Spinal cord (tissue), 10 donors: Measurements from ENCODE around the gene KCNQ1. TPM values are rescaled to one million over a fixed set of nuclear protein-coding genes. Genes with fewer than 3 reads are reported as not detected.

Source experiments
- DNase-seq, 6 donors: peaks; one replicate each; pipeline versions ENCODE4 v3.0.0 to v3.0.0-alpha.2; 2013 to 2015; ENCODE audit warnings: low spot score in 6 of 6, low read depth in 4 of 6
- H3K27ac ChIP-seq: one replicate; pipeline ENCODE4 v1.5.1; 2013; ENCODE audit warnings: low read depth, low read length, control low read depth
- H3K27me3 ChIP-seq: one replicate; pipeline ENCODE4 v1.6.1; 2013; ENCODE audit warnings: low read length; ENCODE audit not compliant: control insufficient read depth, insufficient read depth
- H3K36me3 ChIP-seq: one replicate; pipeline ENCODE4 v1.6.1; 2013; ENCODE audit warnings: low read length; ENCODE audit not compliant: control insufficient read depth, insufficient read depth
- H3K4me1 ChIP-seq: one replicate; pipeline ENCODE4 v1.6.1; 2013; ENCODE audit warnings: low read length; ENCODE audit not compliant: control insufficient read depth, insufficient read depth
- H3K4me3 ChIP-seq: one replicate; pipeline ENCODE4 v1.5.1; 2013; ENCODE audit warnings: low read depth, low read length, control low read depth
- H3K9me3 ChIP-seq: one replicate; pipeline ENCODE4 v1.6.1; 2013; ENCODE audit warnings: low read length; ENCODE audit not compliant: control insufficient read depth, insufficient read depth
- WGBS: methylation state at CpG from one replicate; pipeline ENCODE4 v1.1.5; 2013; ENCODE audit warnings: missing lambda C conversion rate; ENCODE audit not compliant: insufficient coverage; 5-methylcytosine and 5-hydroxymethylcytosine counted together
- polyA plus RNA-seq, 2 donors: library from polyadenylated mRNA; unstranded; fragments of 120-200 nt; gene quantifications; one replicate each; pipeline ENCODE4 v1.2.1, GENCODE V29; 2013; ENCODE audit not compliant: insufficient read length in 2 of 2
- total RNA-seq, 2 donors: library from RNA; depleted of rRNA in 1 of 2; stranded (reverse); fragments of 120-200 nt in 1 of 2; fragments of >200 nt in 1 of 2; gene quantifications; one replicate each; pipeline versions ENCODE4 v1.2.3 to v1.2.4, GENCODE V29; 2013 to 2014
- donor health status: healthy.

The KCNQ1 gene
- total and polyA plus RNA-seq, 4 donors = 0.83 to 3.1 (median 2.1) TPM

DNA sequence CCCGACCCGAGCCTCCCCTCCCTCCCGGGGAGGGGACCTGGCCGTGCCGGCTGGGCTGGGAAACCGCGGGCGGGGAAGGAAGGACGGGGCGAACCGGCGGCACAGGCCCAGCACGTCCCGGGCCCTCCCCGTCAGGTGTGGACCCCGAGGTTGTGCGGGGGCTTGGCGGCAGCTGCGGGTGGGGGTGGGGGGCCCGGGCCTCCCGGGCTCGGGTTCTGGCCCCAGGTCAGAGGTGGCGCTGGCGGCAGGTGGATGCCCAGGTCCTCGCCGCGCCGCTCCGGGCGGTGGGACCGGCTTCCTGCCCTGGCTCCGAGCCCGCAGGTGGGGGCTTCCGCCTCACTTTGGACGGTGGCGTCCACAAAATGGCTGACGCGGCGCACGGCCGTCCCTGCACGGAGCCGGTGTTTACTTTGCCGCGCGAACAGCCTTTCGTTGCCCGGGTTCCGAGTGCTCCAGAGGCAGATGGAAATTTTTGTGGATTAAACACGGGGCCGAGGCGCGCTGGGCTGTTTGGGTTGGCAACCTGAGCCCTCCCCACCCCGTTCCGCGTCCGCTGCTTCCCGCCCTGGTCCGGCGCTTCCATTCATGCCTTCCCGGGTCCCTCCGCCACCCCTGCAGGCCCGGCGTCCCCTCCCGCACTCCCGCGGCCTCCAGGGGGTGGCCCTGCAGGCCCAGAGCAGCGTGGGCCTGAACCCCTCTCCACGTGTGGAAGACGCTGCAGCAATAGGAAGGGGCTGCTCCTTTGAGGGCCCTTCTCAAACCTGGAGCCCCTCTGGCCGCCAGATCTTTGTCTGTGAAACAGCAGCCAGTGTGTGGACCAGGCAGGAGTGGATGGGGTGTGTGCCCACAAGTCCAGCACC lies 346.9 kb downstream of the KCNQ1 start:
- Histone ChIP-seq H3K4me1 (peaks cover 52% of the 10 kb centered on the region), H3K4me3 (peak overlapping the region; percentile 31), H3K27me3 (peaks cover 14% of the 10 kb centered on the region), H3K36me3 (no peaks in the 10 kb centered on the region), H3K9me3 (no peaks in the 10 kb centered on the region), H3K27ac (no peak overlapping the region)
- whole genome bisulfite sequencing = 17% methylated on average over 68 of the region's 71 CpGs
- DNase-seq = peak in 2 of 6 donors; percentile 35 to 42

DNA sequence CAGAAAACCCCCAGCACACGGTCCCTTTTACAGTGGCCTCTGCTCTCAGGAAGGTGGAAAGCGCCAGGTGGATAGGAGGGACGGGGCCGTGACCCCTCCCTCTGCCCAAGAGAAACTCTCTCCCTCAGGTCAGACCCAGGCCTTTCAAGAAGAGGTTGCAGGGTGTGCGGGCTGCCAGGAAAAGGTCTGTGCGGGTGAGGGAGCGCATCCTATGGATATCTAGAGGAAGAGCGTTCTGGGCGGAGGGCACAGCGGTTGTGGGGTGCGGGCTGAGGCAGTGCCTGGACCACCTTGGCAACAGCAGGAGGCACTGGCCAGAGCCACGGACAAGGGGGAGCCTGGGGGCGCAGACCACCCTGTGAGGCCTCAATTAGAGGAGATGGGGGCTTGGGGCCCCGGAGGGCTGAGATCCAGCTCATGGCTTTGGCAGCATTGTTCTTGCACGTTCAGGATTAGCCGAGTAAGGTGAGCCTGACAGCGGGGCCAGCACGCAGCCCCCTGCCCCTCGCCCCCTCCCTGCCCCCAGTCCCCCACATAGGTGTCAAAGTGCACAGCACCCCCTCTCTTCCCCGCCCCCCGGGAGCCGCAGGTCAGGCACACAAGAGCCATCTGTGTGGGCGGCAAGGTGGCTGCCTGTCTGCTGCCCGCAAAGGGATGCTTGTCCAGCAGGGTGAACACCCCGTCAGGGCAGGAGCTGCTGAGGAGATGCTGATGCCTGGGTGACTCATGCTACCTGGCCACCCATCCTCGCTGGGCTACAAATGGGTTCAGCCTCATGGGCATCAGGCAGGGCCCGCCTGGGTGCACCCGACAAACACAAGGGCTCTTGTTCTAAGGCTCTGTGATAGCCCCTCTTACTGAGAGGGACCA lies 347.8 kb downstream of the KCNQ1 start:
- no peak overlapping the region for H3K27ac ChIP-seq
- H3K4me1 ChIP-seq = peaks cover 58% of the 10 kb centered on the region
- H3K36me3 ChIP-seq = peaks cover 2% of the 10 kb centered on the region
- H3K4me3 ChIP-seq = no peak overlapping the region
- 89% methylated on average over 19 of the region's 28 CpGs for WGBS
- DNase-seq = no peak
- H3K27me3 ChIP-seq = peaks cover 14% of the 10 kb centered on the region
- H3K9me3 ChIP-seq = no peaks in the 10 kb centered on the region

DNA sequence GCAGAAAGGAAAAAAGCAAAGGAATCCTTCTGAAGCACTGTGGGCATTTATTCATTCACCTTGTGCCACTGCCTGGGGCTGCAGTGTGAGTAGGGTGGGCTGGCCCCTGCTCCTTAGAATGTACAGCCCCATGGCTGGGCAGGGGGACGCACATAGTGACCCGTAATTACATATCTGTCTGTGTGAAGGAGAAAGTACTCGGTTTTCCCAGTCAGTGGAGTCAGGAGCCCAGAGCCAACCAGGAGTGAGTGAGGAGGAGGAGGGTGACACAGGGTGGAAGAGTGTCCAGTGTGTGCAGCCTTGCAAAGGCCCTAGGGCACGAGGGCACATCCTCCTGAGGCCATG lies 348.9 kb downstream of the KCNQ1 start:
- peaks cover 53% of the 10 kb centered on the region for H3K4me1 ChIP-seq
- WGBS = 94% methylated on average over 4 of the region's 4 CpGs
- no peak overlapping the region for H3K4me3 ChIP-seq
- H3K27ac ChIP-seq = no peak overlapping the region
- H3K9me3 ChIP-seq = no peaks in the 10 kb centered on the region
- peaks cover 2% of the 10 kb centered on the region for H3K36me3 ChIP-seq
- no peak for DNase-seq
- peaks cover 13% of the 10 kb centered on the region for H3K27me3 ChIP-seq

DNA sequence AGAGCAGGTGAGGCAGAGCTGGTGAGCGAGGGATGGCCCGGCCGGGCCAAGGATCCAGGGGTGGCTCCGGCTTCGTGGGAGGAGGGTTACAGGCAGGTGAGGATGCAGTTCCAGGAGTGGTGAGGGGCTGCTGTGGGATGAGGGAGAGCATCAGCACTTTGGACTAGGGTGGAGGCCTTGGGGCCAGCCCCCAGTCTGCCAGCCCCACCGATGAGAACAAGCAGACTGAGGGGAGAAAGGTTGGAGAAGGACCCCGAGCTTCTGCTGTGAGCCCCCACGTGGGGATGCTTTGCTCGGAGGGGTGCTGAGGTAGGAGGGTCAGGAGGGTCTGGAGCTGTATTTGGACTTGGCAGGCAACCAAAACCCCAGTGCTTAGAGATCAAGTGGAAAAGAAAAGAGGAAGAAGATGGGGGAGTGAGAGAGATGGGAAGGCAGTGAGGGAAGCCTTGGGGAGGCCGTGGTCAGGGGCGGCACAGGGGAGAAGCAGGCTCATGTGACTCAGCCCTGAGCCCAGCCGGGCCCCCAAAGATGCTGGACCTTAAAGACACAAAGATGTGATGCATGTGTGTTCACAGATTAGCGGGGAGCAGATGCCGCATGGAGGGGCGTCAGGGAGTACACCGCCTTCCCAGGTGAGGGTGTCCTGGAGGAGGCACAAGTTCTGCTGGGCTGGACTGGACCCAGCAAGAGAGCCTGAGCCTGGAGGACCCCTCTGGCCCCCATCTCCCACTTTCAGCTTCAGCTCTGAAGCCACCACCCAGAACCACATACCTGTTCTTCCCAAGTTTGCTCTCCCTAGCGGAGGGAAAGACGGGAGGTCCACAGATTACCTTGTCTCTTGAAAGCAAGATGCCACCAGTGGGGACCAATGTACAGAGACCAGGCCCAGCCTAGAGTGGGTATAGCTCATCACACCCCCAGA lies 349.5 kb downstream of the KCNQ1 start:
- H3K27me3 ChIP-seq = peaks cover 9% of the 10 kb centered on the region
- DNase-seq = no peak
- WGBS = 81% methylated on average over 17 of the region's 18 CpGs

DNA sequence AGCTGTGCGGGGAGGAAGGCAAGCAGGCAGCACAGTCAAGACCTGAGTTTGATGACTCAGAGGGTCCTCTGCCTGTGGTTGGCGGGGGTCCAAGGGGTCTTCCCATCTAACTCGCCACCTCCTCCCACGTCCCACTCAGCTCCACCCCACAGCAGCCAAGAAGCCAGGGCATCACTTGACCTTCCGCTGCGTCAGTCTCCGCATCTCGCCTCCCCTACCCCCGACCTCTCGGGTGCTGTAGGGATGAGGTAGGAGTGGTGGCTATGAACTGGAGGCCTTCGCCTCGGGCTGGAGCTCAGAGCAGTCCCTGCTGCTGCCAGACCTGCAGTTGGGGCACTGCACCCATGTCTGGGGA lies 350.1 kb downstream of the KCNQ1 start:
- 60% methylated on average over 1 of the region's 12 CpGs for WGBS
- Histone ChIP-seq H3K27ac (no peak overlapping the region), H3K4me3 (no peak overlapping the region), H3K36me3 (peaks cover 2% of the 10 kb centered on the region), H3K9me3 (no peaks in the 10 kb centered on the region), H3K4me1 (peaks cover 49% of the 10 kb centered on the region), H3K27me3 (peaks cover 6% of the 10 kb centered on the region)
- no peak for DNase-seq

More for the DNA sequence above, 349.5 kb downstream of the KCNQ1 start:
- peaks cover 49% of the 10 kb centered on the region for H3K4me1 ChIP-seq
- H3K9me3 ChIP-seq = no peaks in the 10 kb centered on the region
- H3K36me3 ChIP-seq = peaks cover 2% of the 10 kb centered on the region
- H3K27ac ChIP-seq = no peak overlapping the region
- no peak overlapping the region for H3K4me3 ChIP-seq

DNA sequence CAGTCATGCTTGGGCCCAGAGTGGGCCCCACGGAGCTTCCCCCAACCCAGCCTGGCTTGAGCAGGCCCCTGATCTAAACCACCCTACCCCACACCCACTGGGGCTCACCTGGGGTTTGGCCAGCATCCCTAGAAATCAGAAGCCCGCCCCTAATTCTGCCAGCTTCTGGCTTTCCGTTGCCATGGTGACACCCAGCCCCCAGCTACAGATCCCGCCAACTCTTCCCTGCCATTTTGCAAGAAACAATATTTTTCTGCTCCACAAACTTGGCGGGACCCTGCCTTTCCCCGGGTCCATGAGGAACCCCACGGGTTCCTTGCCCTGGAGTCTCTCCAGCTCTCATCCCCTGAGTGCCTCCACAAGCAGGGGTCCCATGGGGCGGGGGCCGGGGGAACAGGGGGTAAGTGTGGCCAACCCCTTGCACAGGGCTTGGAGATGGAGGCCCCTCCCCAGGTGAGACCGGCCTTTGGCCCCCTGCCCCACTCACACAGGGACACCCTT lies 350.7 kb downstream of the KCNQ1 start:
- Histone ChIP-seq H3K27ac (no peak overlapping the region), H3K36me3 (peaks cover 2% of the 10 kb centered on the region), H3K4me1 (peaks cover 49% of the 10 kb centered on the region), H3K4me3 (no peak overlapping the region), H3K9me3 (no peaks in the 10 kb centered on the region), H3K27me3 (peaks cover 3% of the 10 kb centered on the region)
- DNase-seq = peak in 2 of 6 donors; percentile 38 to 62
- WGBS = 73% methylated on average over 10 of the region's 10 CpGs

DNA sequence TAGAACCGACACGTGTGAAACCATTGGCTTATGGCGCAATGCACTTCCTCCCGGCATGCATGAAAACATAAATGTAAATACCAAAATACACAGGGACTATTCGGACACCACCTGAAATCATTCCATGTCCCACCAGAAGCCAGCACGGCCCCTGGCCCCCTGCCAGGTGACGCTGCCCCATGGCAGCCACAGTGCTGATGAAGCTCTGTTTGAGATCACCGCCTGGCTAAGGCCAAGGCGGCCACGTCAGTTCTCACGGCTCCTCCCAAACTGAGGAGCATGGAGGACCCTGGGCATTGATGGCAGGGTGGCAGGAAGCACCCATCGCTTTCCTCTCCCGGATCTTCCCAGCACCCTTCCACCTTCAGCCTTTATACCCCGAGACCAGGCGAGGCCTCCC lies 351.3 kb downstream of the KCNQ1 start:
- H3K9me3 ChIP-seq = no peaks in the 10 kb centered on the region
- WGBS = 90% methylated on average over 14 of the region's 15 CpGs
- peaks cover 2% of the 10 kb centered on the region for H3K36me3 ChIP-seq
- DNase-seq = no peak
- H3K27ac ChIP-seq = no peak overlapping the region
- H3K4me3 ChIP-seq = no peak overlapping the region
- H3K27me3 ChIP-seq = peaks cover 3% of the 10 kb centered on the region
- peaks cover 46% of the 10 kb centered on the region for H3K4me1 ChIP-seq

DNA sequence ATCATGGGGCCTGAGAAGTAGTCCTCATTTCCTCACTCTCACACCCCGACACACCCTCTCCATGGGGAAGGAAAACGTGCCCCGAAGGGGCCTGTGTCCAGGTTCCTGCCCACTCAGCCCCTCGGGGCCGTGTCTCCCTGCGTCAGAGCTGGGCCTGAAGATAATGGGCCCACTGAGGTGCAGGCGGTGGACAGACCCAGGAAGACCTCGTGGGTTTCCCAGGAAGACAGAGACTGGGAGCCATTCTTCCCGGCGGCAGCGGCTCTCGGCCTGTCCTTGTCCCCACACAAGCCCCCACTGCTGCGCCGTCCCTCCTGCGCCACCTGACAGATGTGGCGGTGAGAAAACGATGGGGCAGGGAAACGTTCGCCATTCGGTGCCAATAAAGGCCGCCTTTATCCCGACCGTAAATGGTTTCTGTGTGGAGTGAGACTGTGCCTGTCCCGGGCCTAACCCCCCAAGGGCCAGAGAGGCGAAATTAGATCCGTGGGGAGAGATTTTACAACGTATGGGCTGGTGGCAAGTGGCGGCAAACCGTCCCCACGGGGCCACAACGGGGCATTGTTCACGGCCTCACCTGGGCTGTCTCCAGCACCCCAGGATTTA lies 351.8 kb downstream of the KCNQ1 start:
- H3K27me3 ChIP-seq = no peaks in the 10 kb centered on the region
- H3K4me3 ChIP-seq = no peak overlapping the region
- peaks cover 2% of the 10 kb centered on the region for H3K36me3 ChIP-seq
- WGBS = 69% methylated on average over 27 of the region's 32 CpGs
- H3K9me3 ChIP-seq = no peaks in the 10 kb centered on the region
- peaks cover 43% of the 10 kb centered on the region for H3K4me1 ChIP-seq
- no peak for DNase-seq
- no peak overlapping the region for H3K27ac ChIP-seq
